D721Med (cell line): ENCODE data around the gene BCAR1.

Source experiments
- DNase-seq: peaks from one replicate; pipeline ENCODE4 v3.0.0; 2011; ENCODE audit warnings: low spot score; ENCODE audit not compliant: insufficient read length
- FAIRE-seq: peaks from 2 replicates; lab custom pipeline; 2011; peaks lifted over from hg19 to GRCh38; lab: Jason Lieb, UNC
- TF ChIP-seq, protein P1 (sequence below): IDR thresholded peaks from 2 replicates; pipeline ENCODE4 v1.5.1; 2012; ENCODE audit warnings: mild to moderate bottlenecking, control low read depth; ENCODE audit not compliant: insufficient read depth; ENCODE audit errors: missing control alignments

BCAR1 gene

GRCh38 chr16:75202069-75202590, 49.3 kb downstream of the BCAR1 start:
- DNase-seq (no peak), FAIRE-seq (no peak)
- TF ChIP-seq, protein P1, sequence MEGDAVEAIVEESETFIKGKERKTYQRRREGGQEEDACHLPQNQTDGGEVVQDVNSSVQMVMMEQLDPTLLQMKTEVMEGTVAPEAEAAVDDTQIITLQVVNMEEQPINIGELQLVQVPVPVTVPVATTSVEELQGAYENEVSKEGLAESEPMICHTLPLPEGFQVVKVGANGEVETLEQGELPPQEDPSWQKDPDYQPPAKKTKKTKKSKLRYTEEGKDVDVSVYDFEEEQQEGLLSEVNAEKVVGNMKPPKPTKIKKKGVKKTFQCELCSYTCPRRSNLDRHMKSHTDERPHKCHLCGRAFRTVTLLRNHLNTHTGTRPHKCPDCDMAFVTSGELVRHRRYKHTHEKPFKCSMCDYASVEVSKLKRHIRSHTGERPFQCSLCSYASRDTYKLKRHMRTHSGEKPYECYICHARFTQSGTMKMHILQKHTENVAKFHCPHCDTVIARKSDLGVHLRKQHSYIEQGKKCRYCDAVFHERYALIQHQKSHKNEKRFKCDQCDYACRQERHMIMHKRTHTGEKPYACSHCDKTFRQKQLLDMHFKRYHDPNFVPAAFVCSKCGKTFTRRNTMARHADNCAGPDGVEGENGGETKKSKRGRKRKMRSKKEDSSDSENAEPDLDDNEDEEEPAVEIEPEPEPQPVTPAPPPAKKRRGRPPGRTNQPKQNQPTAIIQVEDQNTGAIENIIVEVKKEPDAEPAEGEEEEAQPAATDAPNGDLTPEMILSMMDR = no peak

DNA sequence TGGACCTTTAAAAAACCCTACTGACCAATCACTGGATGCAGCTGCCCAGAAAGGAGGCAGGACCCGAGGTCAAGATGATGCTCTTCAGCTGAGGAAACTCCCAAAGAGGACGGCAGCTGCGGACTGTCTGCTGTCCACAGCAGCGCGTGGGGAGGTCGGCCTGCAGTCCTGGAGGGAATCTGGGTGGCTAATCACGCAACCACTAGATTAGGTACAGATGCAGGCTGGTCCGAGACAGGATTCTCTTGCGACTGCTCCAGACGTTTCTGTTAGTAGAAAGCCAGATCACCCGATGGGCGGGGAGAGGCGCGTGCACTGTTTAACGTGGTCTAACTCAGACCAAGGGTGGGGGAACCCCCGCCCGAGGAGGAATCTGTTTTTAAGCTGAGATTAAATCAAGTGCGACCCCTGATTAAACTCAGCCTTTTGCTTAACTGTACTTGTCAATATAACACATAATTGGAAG, 53.3 kb downstream of the BCAR1 start:
- TF ChIP-seq, protein P1 = no peak
- DNase-seq (no peak), FAIRE-seq (no peak)

DNA sequence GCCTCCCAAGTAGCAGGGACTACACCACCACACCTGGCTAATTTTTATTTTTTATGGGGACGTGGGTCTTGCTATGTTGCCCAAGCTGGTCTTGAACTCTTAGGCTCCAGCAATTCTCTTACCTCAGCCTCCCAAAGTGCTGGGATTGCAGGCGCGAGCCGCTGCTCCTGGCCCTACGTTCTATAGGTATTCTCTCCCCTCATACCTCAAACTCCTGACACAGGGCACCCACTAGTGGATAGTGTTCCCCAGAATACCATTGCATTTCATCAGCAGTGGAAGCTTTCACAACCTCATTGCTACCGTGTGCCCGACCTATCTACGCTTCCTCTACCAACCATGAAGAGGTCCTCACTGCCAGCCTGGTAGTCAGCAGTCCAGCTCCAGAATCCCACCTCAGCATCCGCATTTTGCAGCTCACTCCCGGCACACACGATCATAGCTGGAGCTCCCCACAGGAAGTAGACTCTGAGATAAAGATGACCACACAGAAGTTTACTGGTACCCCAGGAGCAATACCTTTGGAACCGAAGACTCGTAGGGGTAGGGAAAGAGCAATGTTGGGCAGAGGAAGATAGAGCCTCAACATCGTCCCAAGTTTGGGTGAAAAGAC, 53.8 kb downstream of the BCAR1 start:
- DNase-seq (no peak), FAIRE-seq (no peak)
- TF ChIP-seq, protein P1 = no peak

- FAIRE-seq = no peak
- no peak for DNase-seq
- TF ChIP-seq, protein P1 = no peak
Observed at GRCh38 chr16:75196836-75197235, 54.6 kb downstream of the BCAR1 start.

GRCh38 chr16:75195811-75196790, 55.3 kb downstream of the BCAR1 start:
- DNase-seq (no peak), FAIRE-seq (no peak)
- TF ChIP-seq, protein P1 = no peak

DNA sequence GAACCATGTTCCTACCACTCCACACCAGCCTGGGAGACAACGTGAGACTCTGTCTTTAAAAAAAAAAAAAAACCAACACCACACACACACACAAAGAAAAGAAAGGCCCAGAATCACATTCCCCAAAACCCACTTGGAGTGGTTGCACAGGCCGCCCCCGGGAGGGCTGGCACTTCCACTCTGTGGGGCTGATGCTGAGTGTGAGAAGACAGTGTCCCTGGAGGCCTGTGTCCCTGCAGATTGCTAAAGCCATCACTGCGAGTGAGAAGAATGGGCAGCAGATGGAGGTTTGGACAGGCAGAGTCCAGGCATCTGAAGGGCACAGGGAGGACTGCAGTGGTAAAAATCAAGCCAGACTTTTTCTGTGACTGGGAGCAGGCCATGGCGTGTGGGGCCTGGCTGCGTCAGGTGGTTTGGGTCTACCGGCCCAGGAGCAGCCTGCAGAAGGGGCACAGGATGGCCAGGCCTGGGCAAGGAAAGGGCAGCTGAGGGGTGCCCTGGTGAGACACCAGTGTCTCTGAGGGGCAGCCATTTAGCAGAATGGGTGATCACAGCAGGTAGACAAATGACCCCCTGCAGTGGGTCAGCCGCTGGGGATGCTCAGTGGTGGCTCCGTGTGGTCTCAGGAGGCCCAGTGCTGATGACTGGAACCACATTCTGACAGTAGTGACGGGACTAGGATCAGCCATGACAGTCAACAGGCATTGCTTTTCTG, 57.5 kb downstream of the BCAR1 start:
- FAIRE-seq (no peak), DNase-seq (no peak)
- TF ChIP-seq, protein P1 = no peak
